CD4-positive, alpha-beta T cell treated with Interleukin-4 for 1 hour (primary cell): ENCODE results near the gene PTPRD.
"Not testable (repeated sequence)": the region's sequence is repeated elsewhere in the genome, so short reads cannot be mapped to it uniquely, and the experiment has no call there.

Experiments used
- DNase-seq, 2 donors: peaks; one replicate each; pipeline ENCODE4 v3.0.0-alpha.2; 2020 to 2022

Gene PTPRD

GRCh38 chr9:9426454-9426853 is 1186.3 kb downstream of the PTPRD start:
- not testable (repeated sequence) for DNase-seq

GRCh38 chr9:9412241-9412640 is 1200.6 kb downstream of the PTPRD start:
- DNase-seq, result no peak

GRCh38 chr9:9410736-9411135 is 1202.1 kb downstream of the PTPRD start:
- DNase-seq, result no peak

GRCh38 chr9:9399982-9400381 is 1212.8 kb downstream of the PTPRD start:
- no peak for DNase-seq

GRCh38 chr9:9396518-9396917 is 1216.3 kb downstream of the PTPRD start:
- no peak for DNase-seq

- no peak for DNase-seq
Observed at GRCh38 chr9:9395539-9395938, 1217.3 kb downstream of the PTPRD start.

GRCh38 chr9:9392755-9393154 is 1220.0 kb downstream of the PTPRD start:
- DNase-seq, result no peak

GRCh38 chr9:9389904-9390303 is 1222.9 kb downstream of the PTPRD start:
- no peak for DNase-seq

- no peak for DNase-seq
Observed at GRCh38 chr9:9387511-9388115, 1225.2 kb downstream of the PTPRD start.

- DNase-seq, result no peak
Observed at GRCh38 chr9:9362332-9362731, 1250.5 kb downstream of the PTPRD start.

GRCh38 chr9:9352877-9353481 is 1259.8 kb downstream of the PTPRD start:
- no peak for DNase-seq

- DNase-seq, result no peak
Observed at GRCh38 chr9:9341203-9341602, 1271.6 kb downstream of the PTPRD start.

- no peak for DNase-seq
Observed at GRCh38 chr9:9337129-9337528, 1275.7 kb downstream of the PTPRD start.

- DNase-seq, result no peak
Observed at GRCh38 chr9:9326749-9327148, 1286.1 kb downstream of the PTPRD start.

GRCh38 chr9:9319007-9319406 is 1293.8 kb downstream of the PTPRD start:
- no peak for DNase-seq

- not testable (repeated sequence) for DNase-seq
Observed at GRCh38 chr9:9310743-9311142, 1302.1 kb downstream of the PTPRD start.

- no peak for DNase-seq
Observed at GRCh38 chr9:9305600-9305999, 1307.2 kb downstream of the PTPRD start.

GRCh38 chr9:9299134-9299533 is 1313.7 kb downstream of the PTPRD start:
- DNase-seq, result no peak

GRCh38 chr9:9286001-9286400 is 1326.8 kb downstream of the PTPRD start:
- DNase-seq, result no peak

GRCh38 chr9:9284201-9284600 is 1328.6 kb downstream of the PTPRD start:
- no peak for DNase-seq

- no peak for DNase-seq
Observed at GRCh38 chr9:9283159-9283986, 1329.4 kb downstream of the PTPRD start.

- DNase-seq, result no peak
Observed at GRCh38 chr9:9275601-9276000, 1337.2 kb downstream of the PTPRD start.

GRCh38 chr9:9257999-9258498 is 1354.8 kb downstream of the PTPRD start:
- DNase-seq, result no peak

- DNase-seq, result no peak
Observed at GRCh38 chr9:9246726-9247125, 1366.1 kb downstream of the PTPRD start.
